Renal cortex interstitium (tissue), 3 donors: Measurements from ENCODE around the gene FUT6. TPM values are rescaled to one million over a fixed set of nuclear protein-coding genes. Genes with fewer than 3 reads are reported as not detected.

Source experiments
- polyA plus RNA-seq, 3 donors: library from polyadenylated mRNA; unstranded; fragments of 120-200 nt; gene quantifications; one replicate each; pipeline ENCODE4 v1.2.1, GENCODE V29; 2013; ENCODE audit not compliant: insufficient read length in 3 of 3

Gene FUT6
- polyA plus RNA-seq, 3 donors, result 10.4 to 20.7 (median 14.1) TPM

Other genes with a start within 250 kb of the FUT6 start
- 100 to 1,000 TPM in 1 of 3 donors, 10 to 100 TPM in 2; 77.7 to 108 (median 84.4) TPM for gene SAFB2, start 216.9 kb downstream of the FUT6 start, polyA plus RNA-seq
- 100 to 1,000 TPM; 152 to 176 (median 154) TPM for gene SAFB, start 216.6 kb downstream of the FUT6 start, polyA plus RNA-seq
- 10 to 100 TPM; 26.1 to 53.3 (median 45.5) TPM for gene MICOS13, start 159.2 kb downstream of the FUT6 start, polyA plus RNA-seq
- 10 to 100 TPM in 2 of 3 donors, 1 to 10 TPM in 1; 8.2 to 14.0 (median 12.0) TPM for gene HSD11B1L, start 158.7 kb downstream of the FUT6 start, polyA plus RNA-seq
- 1,000 to 10,000 TPM in 1 of 3 donors, 100 to 1,000 TPM in 2; 596 to 1,019 (median 781) TPM for gene RPL36, start 149.4 kb downstream of the FUT6 start, polyA plus RNA-seq
- gene LONP1, start 119.6 kb downstream of the FUT6 start, polyA plus RNA-seq, result 10 to 100 TPM; 44.3 to 75.0 (median 68.9) TPM
- not detected for gene CATSPERD, start 119.1 kb downstream of the FUT6 start, polyA plus RNA-seq
- gene PRR22, start 55.0 kb downstream of the FUT6 start, polyA plus RNA-seq, result 1 to 10 TPM; 2.4 to 5.0 (median 2.5) TPM
- 10 to 100 TPM; 21.2 to 35.0 (median 31.2) TPM for gene DUS3L, start 48.5 kb downstream of the FUT6 start, polyA plus RNA-seq
- gene NRTN, start 34.6 kb downstream of the FUT6 start, polyA plus RNA-seq, result 1 to 10 TPM; 2.3 to 3.8 (median 3.6) TPM
- gene FUT3, start 11.7 kb upstream of the FUT6 start, polyA plus RNA-seq, result 1 to 10 TPM in 1 of 3 donors, under 1 TPM in 2; 0.40 to 1.9 (median 0.89) TPM
- under 1 TPM in 2 of 3 donors, not detected in 1; 0.06 to 0.17 TPM for gene FUT5, start 30.8 kb upstream of the FUT6 start, polyA plus RNA-seq
- 100 to 1,000 TPM; 130 to 197 (median 179) TPM for gene NDUFA11, start 64.1 kb upstream of the FUT6 start, polyA plus RNA-seq
- gene VMAC, start 65.2 kb upstream of the FUT6 start, polyA plus RNA-seq, result 10 to 100 TPM in 1 of 3 donors, 1 to 10 TPM in 2; 5.7 to 10.9 (median 5.9) TPM
- gene CAPS, start 74.6 kb upstream of the FUT6 start, polyA plus RNA-seq, result 10 to 100 TPM; 16.6 to 43.9 (median 29.6) TPM
- 10 to 100 TPM; 61.7 to 66.0 (median 65.9) TPM for gene RANBP3, start 138.4 kb upstream of the FUT6 start, polyA plus RNA-seq